GM19452 (cell line): ENCODE measurements around the gene MUCL1.
"Not testable (repeated sequence)": the region's sequence is repeated elsewhere in the genome, so short reads cannot be mapped to it uniquely, and the experiment has no call there.

Experiments
- ATAC-seq: cut with Tn5 transposase; IDR thresholded peaks from one replicate; pipeline ENCODE4 v1.9.1; 2021; ENCODE audit not compliant: unreplicated experiment

The MUCL1 gene

DNA sequence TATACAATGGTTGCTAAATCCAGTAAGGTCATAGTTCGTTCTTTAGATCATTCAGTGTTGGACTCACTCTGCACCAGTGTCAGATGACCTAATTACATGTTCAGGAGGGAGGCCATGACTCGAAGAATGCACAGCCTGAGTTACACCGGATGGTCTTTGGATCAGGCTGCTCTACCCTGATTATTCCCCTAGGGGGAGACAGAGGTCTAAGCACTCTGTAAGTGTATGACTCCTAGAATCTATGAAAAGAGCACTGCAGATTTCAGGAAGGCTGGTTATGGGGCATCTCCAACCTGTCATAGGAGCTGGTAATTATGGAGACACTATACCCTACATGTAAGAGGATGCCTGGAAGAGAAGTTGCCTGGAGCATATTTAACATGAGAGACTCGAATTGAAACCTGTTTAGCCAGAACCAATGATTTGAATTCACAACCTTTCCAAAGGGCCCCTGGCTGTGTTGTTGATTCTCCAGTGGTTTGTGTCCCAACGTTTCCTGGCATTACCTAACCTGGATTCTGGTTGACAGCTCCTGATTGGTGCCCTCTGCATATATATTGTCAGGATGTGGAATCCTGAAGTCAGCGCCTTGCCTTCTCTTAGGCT is at the start of gene MUCL1:
MUCL1 (plus strand) TSS at position 584 of the 606 bp plus-strand sequence. CDS start 67 bp downstream, outside the sequence.
- ATAC-seq, result peak; percentile 95

GRCh38 chr12:54821676-54822075 is 32.6 kb upstream of the MUCL1 start:
- no peak for ATAC-seq

DNA sequence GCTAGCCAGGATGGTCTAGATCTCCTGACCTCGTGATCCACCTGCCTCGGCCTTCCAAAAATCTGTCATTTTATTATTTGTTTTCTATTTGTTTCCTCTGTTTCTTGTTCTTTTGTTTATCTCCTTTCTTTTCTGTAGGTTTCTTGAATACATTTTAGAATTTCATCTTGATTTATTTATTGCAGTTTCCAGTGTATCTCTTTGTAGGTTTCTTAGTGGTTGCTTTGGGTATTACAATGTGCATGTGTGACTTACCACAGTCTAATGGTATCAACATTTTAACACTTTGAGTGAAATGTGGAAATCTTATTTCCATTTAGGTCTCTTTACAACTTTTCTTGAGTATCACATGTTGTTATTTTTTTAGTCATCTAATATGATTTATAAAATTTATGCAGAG is 29.9 kb upstream of the MUCL1 start:
- no peak for ATAC-seq

DNA sequence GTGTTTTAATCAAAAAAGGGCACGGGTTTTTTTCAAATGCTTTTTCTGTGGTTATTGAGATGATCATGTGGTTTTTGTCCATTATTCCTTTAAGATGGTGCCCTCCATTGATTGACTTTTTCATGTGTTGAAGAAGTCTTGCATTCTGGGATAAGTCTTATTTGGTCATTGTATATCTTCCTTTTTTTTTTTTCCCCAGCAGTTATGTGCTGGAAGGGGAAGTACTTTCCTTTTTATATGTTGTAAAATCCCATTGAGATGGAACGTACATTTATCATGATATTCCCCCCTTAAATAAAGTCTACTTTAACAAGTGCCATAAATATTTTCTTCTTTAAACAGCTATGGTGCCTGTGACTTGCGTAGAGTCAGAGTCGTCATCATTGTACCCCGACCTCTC is 24.8 kb upstream of the MUCL1 start:
- no peak for ATAC-seq

GRCh38 chr12:54830199-54830598 is 24.1 kb upstream of the MUCL1 start:
- no peak for ATAC-seq

GRCh38 chr12:54831631-54832030 is 22.7 kb upstream of the MUCL1 start:
- no peak for ATAC-seq

- no peak for ATAC-seq
These were observed 14.0 kb upstream of the MUCL1 start for GRCh38 chr12:54840244-54840865.

DNA sequence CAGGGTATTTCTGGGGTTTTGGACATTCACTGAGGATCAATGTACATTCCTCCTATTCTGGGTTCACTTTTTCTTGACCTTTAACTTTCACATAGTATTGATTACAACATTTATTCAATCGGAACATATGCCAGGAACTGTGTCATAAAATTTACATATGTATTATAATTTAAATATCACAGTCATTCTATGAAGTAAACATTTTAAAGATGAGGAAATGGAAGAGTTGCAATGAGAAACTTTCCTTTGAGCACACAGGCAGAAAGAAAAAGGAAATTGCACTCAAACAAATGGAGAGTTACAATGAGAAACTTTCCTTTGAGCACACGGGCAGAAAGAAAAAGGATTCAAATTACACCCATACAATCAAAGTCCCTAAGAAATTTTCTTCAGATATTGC is 3.1 kb downstream of the MUCL1 start:
- ATAC-seq, result no peak

- no peak for ATAC-seq
These were observed 4.2 kb downstream of the MUCL1 start for GRCh38 chr12:54858562-54858961.

- ATAC-seq, result no peak
These were observed 5.2 kb downstream of the MUCL1 start for GRCh38 chr12:54859502-54859901.

DNA sequence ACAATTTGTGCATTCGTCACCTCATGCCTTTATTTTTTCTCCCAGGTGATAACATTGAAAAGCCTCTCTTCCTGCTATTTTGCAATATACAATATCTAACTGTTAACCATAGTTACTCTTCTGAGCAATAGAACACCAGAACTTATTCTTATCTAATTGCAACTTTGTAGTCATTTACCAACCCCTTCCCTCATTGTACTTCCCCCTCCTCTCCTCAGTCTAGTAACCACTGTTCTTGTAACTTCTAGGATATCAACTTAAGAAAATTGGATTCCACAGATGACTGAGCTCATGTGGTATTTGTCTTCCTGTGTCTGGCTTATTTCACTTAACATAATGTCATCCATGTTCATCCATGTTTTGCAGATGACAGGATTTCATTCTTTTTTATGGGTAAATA is 7.6 kb downstream of the MUCL1 start:
- ATAC-seq, result no peak

- ATAC-seq, result no peak
These were observed 9.8 kb downstream of the MUCL1 start for GRCh38 chr12:54863948-54864618.

DNA sequence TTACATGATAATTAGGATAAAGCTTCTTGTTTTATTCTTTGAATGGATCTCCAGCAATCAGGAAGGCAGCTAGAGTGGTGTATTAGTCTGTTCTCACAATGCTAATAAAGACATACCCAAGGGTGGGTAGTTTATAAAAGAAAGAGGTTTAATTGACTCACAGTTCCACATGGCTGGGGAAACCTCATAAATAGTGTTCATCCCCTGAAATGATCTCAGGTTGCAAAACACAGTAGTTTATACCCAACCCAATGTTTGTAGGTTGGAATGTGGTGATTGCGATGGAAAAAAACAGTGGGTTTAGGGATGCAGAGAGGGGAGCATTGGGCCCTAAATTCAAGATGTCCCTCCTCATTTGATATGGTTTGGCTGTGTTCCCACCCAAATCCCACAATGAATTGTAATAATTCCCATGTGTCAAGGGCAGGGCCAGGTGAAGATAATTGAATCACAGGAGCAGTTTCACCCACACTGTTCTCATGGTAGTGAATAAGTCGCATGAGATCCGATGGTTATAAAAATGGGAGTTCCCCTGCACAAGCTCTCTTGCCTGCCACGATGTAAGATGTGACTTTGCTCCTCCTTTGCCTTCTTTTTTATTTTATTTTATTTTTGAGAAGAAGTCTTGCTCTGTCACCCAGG is 11.5 kb downstream of the MUCL1 start:
- ATAC-seq, result no peak

DNA sequence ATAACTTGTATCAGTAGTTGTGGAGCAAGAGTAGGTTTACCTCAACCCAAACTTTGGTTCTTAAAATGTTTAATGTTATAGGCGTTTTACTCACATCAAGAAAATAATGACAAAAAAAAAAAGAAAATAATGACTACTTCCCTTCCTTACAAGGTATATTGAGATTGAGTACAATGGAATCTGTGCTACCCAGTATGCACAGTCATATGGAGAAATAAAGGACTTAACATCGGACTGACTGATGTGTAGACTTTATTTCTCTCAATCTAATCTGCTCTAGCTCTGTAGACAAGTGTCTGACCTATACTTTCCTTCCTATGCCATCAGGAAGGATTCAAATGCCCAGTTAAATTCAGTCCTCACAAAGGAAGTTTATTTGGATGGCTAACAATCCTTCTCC is 14.4 kb downstream of the MUCL1 start:
- no peak for ATAC-seq

GRCh38 chr12:54870048-54870447 is 15.7 kb downstream of the MUCL1 start:
- no peak for ATAC-seq

DNA sequence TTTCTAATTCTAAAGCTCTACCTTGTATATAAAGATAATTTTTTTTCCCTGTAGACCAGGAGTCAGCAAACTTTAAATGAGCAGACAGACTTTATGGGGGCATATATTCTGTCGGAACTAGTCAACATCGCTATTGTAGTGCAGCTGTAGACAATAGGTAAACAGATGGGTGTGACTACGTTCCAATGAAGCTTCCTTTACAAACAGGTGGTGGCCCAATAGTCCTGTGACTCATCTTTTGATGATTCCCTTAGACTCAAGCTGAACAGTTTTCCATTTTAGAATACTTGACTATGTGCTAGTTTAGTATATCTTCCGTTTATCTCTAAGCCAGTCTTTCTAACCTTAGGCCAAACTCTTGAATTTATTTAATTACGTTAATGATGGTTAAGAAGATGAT is 16.3 kb downstream of the MUCL1 start:
- ATAC-seq, result no peak

DNA sequence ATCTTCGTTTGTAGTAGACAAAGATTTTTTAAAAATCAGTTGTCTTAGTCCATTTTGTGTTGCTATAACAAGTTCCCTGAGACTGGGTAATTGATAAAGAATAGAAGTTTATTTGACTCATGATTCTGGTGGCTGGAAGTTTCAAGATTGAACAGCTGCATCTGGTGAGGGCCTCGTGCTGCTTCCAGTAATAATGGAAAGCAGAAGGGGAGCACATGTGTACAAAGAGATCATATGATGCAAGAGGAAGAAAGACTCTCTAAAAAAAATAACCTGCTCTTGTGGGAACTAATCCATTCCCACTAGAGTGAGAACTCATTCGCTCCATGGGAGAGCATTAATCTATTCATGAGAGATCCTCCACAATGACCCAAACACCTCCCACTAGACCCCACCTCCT is 24.8 kb downstream of the MUCL1 start:
- ATAC-seq, result no peak

DNA sequence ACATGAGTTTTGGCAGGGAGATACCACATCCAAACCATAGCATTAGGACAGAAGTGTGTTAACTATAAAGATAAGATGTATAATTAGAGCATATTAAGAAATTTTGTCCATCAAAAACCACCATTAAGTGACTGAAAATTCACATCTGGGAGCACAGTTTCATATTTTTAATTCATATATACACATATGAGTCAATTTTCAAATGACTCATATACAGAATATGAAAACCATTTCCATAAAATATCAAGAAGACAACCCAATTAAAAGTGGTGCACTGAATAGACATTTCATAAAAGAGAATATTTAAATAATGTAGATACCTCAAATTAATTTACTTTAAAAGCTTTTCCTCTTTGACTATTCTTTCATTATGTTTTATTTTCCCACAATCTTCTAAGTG is 25.3 kb downstream of the MUCL1 start:
- no peak for ATAC-seq

DNA sequence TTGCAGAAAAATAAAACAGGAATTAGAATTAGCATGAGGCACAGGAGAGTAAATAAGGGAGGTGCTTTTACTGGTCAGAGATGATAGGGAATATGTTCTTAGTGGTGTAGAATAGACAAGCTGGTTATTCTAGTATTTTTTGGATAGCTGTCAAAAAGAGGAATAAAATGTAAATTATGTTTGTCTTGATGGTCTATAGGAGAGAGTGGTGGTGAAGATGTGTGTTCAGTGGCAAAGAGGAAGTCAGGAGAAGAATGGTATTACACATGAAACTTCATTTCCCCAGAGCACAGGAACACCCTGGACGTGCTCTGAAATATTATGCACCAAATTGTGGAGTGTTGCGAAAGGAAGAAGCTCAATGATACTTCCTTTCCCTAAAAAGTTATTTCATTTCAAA is 27.8 kb downstream of the MUCL1 start:
- ATAC-seq, result no peak

DNA sequence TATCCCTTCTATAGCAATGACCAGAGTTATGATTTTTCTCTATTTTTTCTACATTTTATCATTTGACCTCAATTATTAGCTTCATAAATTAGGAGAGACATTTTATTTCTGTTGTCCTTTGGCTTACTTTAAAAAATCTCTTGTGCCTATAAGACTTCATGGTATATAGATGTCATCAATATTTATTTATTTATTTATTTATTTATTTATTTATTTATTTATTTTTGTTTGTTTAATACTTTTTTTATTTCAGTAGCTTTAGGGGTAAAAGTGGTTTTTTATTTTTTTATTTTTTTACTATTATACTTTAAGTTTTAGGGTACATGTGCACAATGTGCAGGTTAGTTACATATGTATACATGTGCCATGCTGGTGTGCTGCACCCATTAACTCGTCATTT is 28.3 kb downstream of the MUCL1 start:
- not testable (repeated sequence) for ATAC-seq

DNA sequence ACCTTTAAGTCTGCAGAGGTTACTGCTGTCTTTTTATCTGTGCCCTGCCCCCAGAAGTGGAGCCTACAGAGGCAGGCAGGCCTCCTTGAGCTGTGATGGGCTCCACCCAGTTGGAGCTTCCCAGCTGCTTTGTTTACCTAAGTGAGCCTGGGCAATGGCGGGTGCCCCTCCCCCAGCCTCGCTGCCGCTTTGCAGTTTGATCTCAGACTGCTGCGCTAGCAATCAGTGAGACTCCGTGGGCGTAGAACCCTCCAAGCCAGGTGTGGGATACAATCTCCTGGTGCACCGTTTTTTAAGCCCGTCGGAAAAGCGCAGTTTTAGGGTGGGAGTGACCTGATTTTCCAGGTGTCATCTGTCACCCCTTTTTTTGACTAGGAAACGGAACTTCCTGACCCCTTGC is 34.1 kb downstream of the MUCL1 start:
- not testable (repeated sequence) for ATAC-seq

DNA sequence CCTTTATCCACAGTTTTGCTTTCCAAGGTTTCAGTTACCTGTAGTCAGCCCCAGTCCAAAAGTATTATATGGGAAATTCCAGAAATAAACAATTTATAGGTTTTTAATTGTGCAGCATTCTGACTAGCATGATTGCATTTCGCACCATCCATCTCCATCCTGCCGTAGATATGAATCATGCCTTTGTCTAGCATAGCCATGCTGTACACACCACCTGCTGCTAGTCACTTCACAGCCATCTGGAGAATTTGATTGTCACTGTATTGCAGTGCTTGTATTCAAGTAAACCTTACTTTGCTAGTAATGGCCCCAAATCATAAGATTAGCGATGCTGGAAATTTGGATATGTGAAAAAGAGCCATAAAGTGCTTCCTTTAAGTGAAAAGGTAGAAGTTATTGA is 36.0 kb downstream of the MUCL1 start:
- ATAC-seq, result no peak
